Astrocyte (in vitro differentiated cells and primary cell): Measurements from ENCODE around the gene CNN1.

Experiments used
- EZH2 ChIP-seq: IDR thresholded peaks from 2 replicates; pipeline ENCODE4 v1.6.1; 2012; ENCODE audit warnings: mild to moderate bottlenecking, low read length, inconsistent platforms; ENCODE audit not compliant: insufficient read depth
- TF ChIP-seq, protein P1 (sequence below): IDR thresholded peaks from 2 replicates; pipeline ENCODE4 v1.5.1; 2011; ENCODE audit warnings: low read depth, mild to moderate bottlenecking, inconsistent platforms, low read length, moderate library complexity; ENCODE audit not compliant: insufficient read depth

DNA sequence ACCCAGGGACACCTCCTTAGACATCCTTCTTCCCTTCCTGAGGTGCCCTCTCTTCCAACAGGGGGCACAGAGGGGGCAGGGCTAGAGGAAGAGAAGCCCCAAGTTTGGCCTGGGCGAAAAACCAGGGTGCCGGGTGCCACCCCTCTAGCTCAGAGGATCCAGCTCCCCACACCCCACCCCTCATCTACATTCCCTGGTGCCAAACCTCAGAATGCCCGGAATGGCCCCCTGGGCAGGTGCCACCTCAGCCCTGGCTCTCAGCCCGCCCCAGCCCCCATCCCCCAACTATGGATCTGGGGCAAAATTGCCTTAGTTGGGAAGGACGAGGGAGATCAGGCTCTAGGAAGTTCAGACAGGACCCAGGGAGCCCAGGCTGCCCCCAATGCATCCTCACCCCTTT, 2.0 kb downstream of the CNN1 start:
- TF ChIP-seq, protein P1, sequence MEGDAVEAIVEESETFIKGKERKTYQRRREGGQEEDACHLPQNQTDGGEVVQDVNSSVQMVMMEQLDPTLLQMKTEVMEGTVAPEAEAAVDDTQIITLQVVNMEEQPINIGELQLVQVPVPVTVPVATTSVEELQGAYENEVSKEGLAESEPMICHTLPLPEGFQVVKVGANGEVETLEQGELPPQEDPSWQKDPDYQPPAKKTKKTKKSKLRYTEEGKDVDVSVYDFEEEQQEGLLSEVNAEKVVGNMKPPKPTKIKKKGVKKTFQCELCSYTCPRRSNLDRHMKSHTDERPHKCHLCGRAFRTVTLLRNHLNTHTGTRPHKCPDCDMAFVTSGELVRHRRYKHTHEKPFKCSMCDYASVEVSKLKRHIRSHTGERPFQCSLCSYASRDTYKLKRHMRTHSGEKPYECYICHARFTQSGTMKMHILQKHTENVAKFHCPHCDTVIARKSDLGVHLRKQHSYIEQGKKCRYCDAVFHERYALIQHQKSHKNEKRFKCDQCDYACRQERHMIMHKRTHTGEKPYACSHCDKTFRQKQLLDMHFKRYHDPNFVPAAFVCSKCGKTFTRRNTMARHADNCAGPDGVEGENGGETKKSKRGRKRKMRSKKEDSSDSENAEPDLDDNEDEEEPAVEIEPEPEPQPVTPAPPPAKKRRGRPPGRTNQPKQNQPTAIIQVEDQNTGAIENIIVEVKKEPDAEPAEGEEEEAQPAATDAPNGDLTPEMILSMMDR, result no peak
- TF ChIP-seq EZH2, result no peak
